ENCODE results near the gene RAB11FIP3. TPM values are rescaled to one million over a fixed set of nuclear protein-coding genes. Genes with fewer than 3 reads are reported as not detected.

Gene RAB11FIP3
- total RNA-seq, 1 donor from 2014 or later, result 47.0 TPM

- no peak for TF ChIP-seq CTCF (IDR thresholded peaks at IDR 0.05)
- peaks cover 0 to 2% of the 10 kb centered on the region in 2 donors for H3K4me1 ChIP-seq
- H3K36me3 ChIP-seq, result peaks cover 21 to 25% of the 10 kb centered on the region in 2 donors
- H3K9me3 ChIP-seq, result no peaks in the 10 kb centered on the region
- DNase-seq (ENCODE audit: low spot score in 2 of 2), result no peak
- H3K27me3 ChIP-seq, result peaks cover 7% of the 10 kb centered on the region
- intact Hi-C loops (cut with DNase I), result no loop called here
- H3K4me3 ChIP-seq, result no peak overlapping the region
- H3K27ac ChIP-seq, result no peak overlapping the region
These were observed 130.4 kb downstream of the RAB11FIP3 start for GRCh38 chr16:555528-556473.

GRCh38 chr16:556474-557173, 131.2 kb downstream of the RAB11FIP3 start:
- no peaks in the 10 kb centered on the region for H3K9me3 ChIP-seq
- peaks cover 7% of the 10 kb centered on the region for H3K27me3 ChIP-seq
- H3K27ac ChIP-seq, result no peak overlapping the region
- no peak for DNase-seq (ENCODE audit: low spot score in 2 of 2)
- no peak overlapping the region for H3K4me3 ChIP-seq
- peaks cover 0 to 2% of the 10 kb centered on the region in 2 donors for H3K4me1 ChIP-seq
- no peak for TF ChIP-seq CTCF (IDR thresholded peaks at IDR 0.05)
- intact Hi-C loops (cut with DNase I), result no loop called here
- H3K36me3 ChIP-seq, result peaks cover 17 to 20% of the 10 kb centered on the region in 2 donors

- Histone ChIP-seq H3K9me3 (no peaks in the 10 kb centered on the region), H3K27ac (no peak overlapping the region), H3K36me3 (peaks cover 6 to 9% of the 10 kb centered on the region in 2 donors), H3K4me3 (no peak overlapping the region), H3K27me3 (peaks cover 7% of the 10 kb centered on the region), H3K4me1 (peaks cover 0 to 2% of the 10 kb centered on the region in 2 donors)
- intact Hi-C loops (cut with DNase I), result no loop called here
- no peak for DNase-seq (ENCODE audit: low spot score in 2 of 2)
- no peak for TF ChIP-seq CTCF (IDR thresholded peaks at IDR 0.05)
These were observed 132.2 kb downstream of the RAB11FIP3 start for GRCh38 chr16:557463-558297.

- no peak for DNase-seq (ENCODE audit: low spot score in 2 of 2)
- intact Hi-C loops (cut with DNase I), result no loop called here
These were observed 133.0 kb downstream of the RAB11FIP3 start for GRCh38 chr16:558298-559020.

More at GRCh38 chr16:558298-559020, 133.0 kb downstream of the RAB11FIP3 start:
- no peak for TF ChIP-seq CTCF (IDR thresholded peaks at IDR 0.05)
- H3K27me3 ChIP-seq, result peaks cover 7% of the 10 kb centered on the region
- H3K4me3 ChIP-seq, result no peak overlapping the region
- H3K36me3 ChIP-seq, result peaks cover under 1 to 2% of the 10 kb centered on the region in 2 donors
- no peaks in the 10 kb centered on the region for H3K9me3 ChIP-seq
- no peak overlapping the region for H3K27ac ChIP-seq
- H3K4me1 ChIP-seq, result peaks cover 0 to 2% of the 10 kb centered on the region in 2 donors
